Caco-2 (cell line): ENCODE results near the gene CMSS1. TPM values are rescaled to one million over a fixed set of nuclear protein-coding genes. Genes with fewer than 3 reads are reported as not detected.

Source experiments
- Bru-seq: library from RNA; stranded (reverse); fragments of 400-500 nt; gene quantifications from one replicate; lab custom pipeline; 2021; lab: Mats Ljungman, UMichigan
- BruChase-seq, 2 experiments: library from RNA; stranded (reverse); fragments of 400-500 nt; gene quantifications; one replicate each; lab custom pipeline; 2021; lab: Mats Ljungman, UMichigan
- BruUV-seq: library from RNA; stranded (reverse); fragments of 400-500 nt; replicated peaks from 2 replicates; lab custom pipeline; 2021; lab: Mats Ljungman, UMichigan
- CTCF ChIA-PET: fragments of 300-600 bp; sonication (Branson Sonifier 250); formaldehyde crosslinking; loops from one replicate; lab custom pipeline; 2022; ENCODE audit warnings: antibody characterized with exemption; lab: Charles Lee
- POLR2A ChIA-PET: fragments of 300-600 bp; sonication (Branson Sonifier 250); formaldehyde crosslinking; loops from one replicate; lab custom pipeline; 2022; ENCODE audit warnings: antibody characterized with exemption; lab: Charles Lee
- DNase-seq, 2 experiments: peaks; one replicate each; pipeline versions ENCODE4 v3.0.0 to v3.0.0-alpha.2; 2020 to 2022
- H3K27me3 ChIP-seq: replicated peaks from 2 replicates; pipeline ENCODE4 v1.6.0; 2011; ENCODE audit warnings: low read length; ENCODE audit not compliant: control insufficient read depth, insufficient read depth
- H3K36me3 ChIP-seq: 2 replicates; pipeline ENCODE4 v1.5.1; 2011; ENCODE audit warnings: low read length; ENCODE audit not compliant: control insufficient read depth, insufficient read depth
- H3K4me1 ChIP-seq: fragments of 250-450 bp; sonication (Bioruptor Pico); 2 replicates; pipeline ENCODE4 v1.5.1; 2020; ENCODE audit warnings: mild to moderate bottlenecking
- H3K4me3 ChIP-seq: 2 replicates; pipeline ENCODE4 v1.5.1; 2011; ENCODE audit warnings: low read depth, mild to moderate bottlenecking, control low read depth, low read length
- H3K9me3 ChIP-seq: fragments of 250-450 bp; sonication (Bioruptor Pico); 2 replicates; pipeline ENCODE4 v1.5.1; 2020; ENCODE audit warnings: mild to moderate bottlenecking, moderate library complexity
- H3K27ac Mint-ChIP-seq: one replicate; pipeline ENCODE4 v1.8.0; 2022; ENCODE audit warnings: mixed read lengths; ENCODE audit not compliant: unreplicated experiment
- H3K27me3 Mint-ChIP-seq: one replicate; pipeline ENCODE4 v1.8.0; 2022; ENCODE audit warnings: mixed read lengths; ENCODE audit not compliant: insufficient read depth, unreplicated experiment
- H3K36me3 Mint-ChIP-seq: one replicate; pipeline ENCODE4 v1.8.0; 2022; ENCODE audit warnings: mild to moderate bottlenecking, mixed read lengths; ENCODE audit not compliant: insufficient read depth, unreplicated experiment
- H3K4me1 Mint-ChIP-seq: one replicate; pipeline ENCODE4 v1.8.0; 2022; ENCODE audit warnings: low read depth, mixed read lengths; ENCODE audit not compliant: unreplicated experiment
- H3K4me3 Mint-ChIP-seq: one replicate; pipeline ENCODE4 v1.8.0; 2022; ENCODE audit warnings: mild to moderate bottlenecking, moderate library complexity, mixed read lengths; ENCODE audit not compliant: unreplicated experiment
- H3K9me3 Mint-ChIP-seq: one replicate; pipeline ENCODE4 v1.8.0; 2022; ENCODE audit warnings: mixed read lengths; ENCODE audit not compliant: unreplicated experiment
- CTCF ChIP-seq, 2 experiments: fragments of 200-600 bp in 1 of 2; IDR thresholded peaks; 1 replicate in 1 of 2; 2 replicates in 1 of 2; pipeline versions ENCODE4 v1.5.1 to v1.8.0; 2011 to 2022; ENCODE audit warnings: antibody characterized with exemption in 1 of 2, control low read depth in 1 of 2, inconsistent platforms in 1 of 2, low read depth in 1 of 2, low read length in 1 of 2, mild to moderate bottlenecking in 1 of 2, moderate library complexity in 1 of 2; ENCODE audit not compliant: insufficient read depth in 1 of 2, severe bottlenecking in 1 of 2, unreplicated experiment in 1 of 2
- intact Hi-C: fragments of 100-400 bp; cut with micrococcal nuclease; formaldehyde crosslinking; loops from one replicate; pipeline ENCODE4 v1.10.0; 2022; ENCODE audit not compliant: unreplicated experiment
- long read RNA-seq: library from polyadenylated mRNA; stranded (forward); transcript quantifications from one replicate; pipeline ENCODE4 v2.0.0, GENCODE V29; 2022
- total RNA-seq: library from RNA; stranded (reverse); gene quantifications from 2 replicates; pipeline ENCODE4 v1.2.3, GENCODE V29; 2022

CMSS1 gene
- total RNA-seq (36.3 and 54.4 TPM in 2 replicates), Bru-seq, nascent RNA (percentile 71 among the genes with signal in this experiment), BruChase-seq, experiment 1, labeled RNA remaining after a 2-hour chase (percentile 70 among the genes with signal in this experiment), BruChase-seq, experiment 2, labeled RNA remaining after a 6-hour chase (percentile 64 among the genes with signal in this experiment)
- long read RNA-seq, partial matches to known transcripts: 1 of 13 reads
- long read RNA-seq, other reads (novel, unspliced or antisense): 12 of 13 reads

GRCh38 chr3:99817437-99818240, at the start of gene CMSS1:
Gene CMSS1, plus strand, starts transcription at chr3:99817862.
- H3K9me3 Mint-ChIP-seq: no peaks in the 10 kb centered on the region
- POLR2A ChIA-PET: interaction anchor here (0.7 to 1.0 kb wide), 3 partner anchors 229 to 916 kb away, joined by 3 to 4 read pairs (median 3); partner anchors contain the start of genes DCBLD2 and TBC1D23
- TF ChIP-seq CTCF (IDR thresholded peaks at IDR 0.05; ENCODE audit: insufficient read depth in 1 of 2, low read depth in 1 of 2, low read length in 1 of 2, severe bottlenecking in 1 of 2, unreplicated experiment in 1 of 2): peak in 1 of 2 experiments; percentile 28
- intact Hi-C loops: loop anchor here (5.0 kb wide), 1 partner anchor 585 kb away; the partner anchor contains the start of genes LNP1 and TOMM70
- H3K4me3 ChIP-seq: peak within 1 kb of the TSS; percentile 68
- H3K9me3 ChIP-seq: no peaks in the 10 kb centered on the region
- H3K27ac Mint-ChIP-seq: peak within 1 kb of the TSS; percentile 99
- CTCF ChIA-PET: interaction anchor here (0.7 to 1.2 kb wide), 3 partner anchors 14 to 437 kb away, joined by 3 to 6 read pairs (median 3); no protein-coding TSS in a partner anchor
- no peaks in the 10 kb centered on the region; the same call in 1 of the 2 replicates for H3K4me1 ChIP-seq
- H3K4me1 Mint-ChIP-seq: no peaks in the 10 kb centered on the region
- H3K27me3 ChIP-seq: no peaks in the 10 kb centered on the region
- peaks cover 6% of the 10 kb centered on the region for H3K36me3 Mint-ChIP-seq
- H3K36me3 ChIP-seq: no peaks in the 10 kb centered on the region
- DNase-seq: peak; percentile 92 to 95
- no peaks in the 10 kb centered on the region for H3K27me3 Mint-ChIP-seq
- H3K4me3 Mint-ChIP-seq: peak within 1 kb of the TSS; percentile 97
- no TSS peak for BruUV-seq

GRCh38 chr3:99768126-99768525, 49.5 kb upstream of the CMSS1 start:
- no peaks in the 10 kb centered on the region for H3K36me3 ChIP-seq
- no peak overlapping the region for H3K4me3 ChIP-seq
- ChIA-PET CTCF (no interaction called here), POLR2A (no interaction called here)
- Mint-ChIP-seq H3K27me3 (peaks cover 13% of the 10 kb centered on the region), H3K9me3 (no peaks in the 10 kb centered on the region), H3K4me3 (no peak overlapping the region), H3K27ac (no peak overlapping the region), H3K4me1 (no peaks in the 10 kb centered on the region), H3K36me3 (no peaks in the 10 kb centered on the region)
- H3K4me1 ChIP-seq: no peaks in the 10 kb centered on the region
- no peak for TF ChIP-seq CTCF (IDR thresholded peaks at IDR 0.05; ENCODE audit: insufficient read depth in 1 of 2, low read depth in 1 of 2, low read length in 1 of 2, severe bottlenecking in 1 of 2, unreplicated experiment in 1 of 2)
- no peaks in the 10 kb centered on the region for H3K9me3 ChIP-seq
- no peaks in the 10 kb centered on the region for H3K27me3 ChIP-seq
- no TSS peak for BruUV-seq
- no peak for DNase-seq
- intact Hi-C loops: no loop called here

- Mint-ChIP-seq H3K27ac (no peak overlapping the region), H3K4me3 (no peak overlapping the region), H3K36me3 (no peaks in the 10 kb centered on the region), H3K9me3 (no peaks in the 10 kb centered on the region), H3K27me3 (peaks cover 13% of the 10 kb centered on the region), H3K4me1 (no peaks in the 10 kb centered on the region)
- Histone ChIP-seq H3K9me3 (no peaks in the 10 kb centered on the region), H3K27me3 (no peaks in the 10 kb centered on the region), H3K36me3 (no peaks in the 10 kb centered on the region), H3K4me3 (no peak overlapping the region), H3K4me1 (no peaks in the 10 kb centered on the region)
- BruUV-seq: no TSS peak
- TF ChIP-seq CTCF (IDR thresholded peaks at IDR 0.05; ENCODE audit: insufficient read depth in 1 of 2, low read depth in 1 of 2, low read length in 1 of 2, severe bottlenecking in 1 of 2, unreplicated experiment in 1 of 2): no peak
- POLR2A ChIA-PET: no interaction called here
- DNase-seq: no peak
- CTCF ChIA-PET: no interaction called here
- intact Hi-C loops: no loop called here
Measured at GRCh38 chr3:99768808-99769501, 48.7 kb upstream of the CMSS1 start.
